Suppressor macrophage (primary cell): Measurements from ENCODE around the gene DIS3L2.

ENCODE experiments used
- DNase-seq, 4 experiments: peaks; one replicate each; pipeline ENCODE4 v3.0.0-alpha.2; 2020 to 2022

DIS3L2 gene

GRCh38 chr2:232234922-232235615 lies 273.6 kb downstream of the DIS3L2 start:
- DNase-seq = no peak

DNA sequence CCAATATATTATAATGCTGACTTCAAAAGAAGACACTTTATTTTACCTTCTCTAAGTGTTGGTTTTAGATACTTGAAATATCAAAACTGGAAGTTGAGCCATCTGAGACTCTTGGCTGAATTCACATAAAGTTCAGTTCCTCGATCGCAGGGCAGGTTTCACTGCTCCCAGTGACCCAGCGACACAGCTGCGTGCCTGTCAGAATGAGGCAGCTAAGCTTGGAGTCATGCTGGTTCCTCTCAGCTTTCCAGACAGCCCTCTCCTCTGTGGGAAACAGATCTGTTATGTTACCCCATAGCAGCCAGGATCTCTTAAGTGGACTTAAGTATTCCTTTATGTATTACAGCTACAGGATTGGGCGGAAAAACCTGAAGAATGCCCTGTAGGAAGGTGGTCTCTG lies 274.2 kb downstream of the DIS3L2 start:
- no peak for DNase-seq

DNA sequence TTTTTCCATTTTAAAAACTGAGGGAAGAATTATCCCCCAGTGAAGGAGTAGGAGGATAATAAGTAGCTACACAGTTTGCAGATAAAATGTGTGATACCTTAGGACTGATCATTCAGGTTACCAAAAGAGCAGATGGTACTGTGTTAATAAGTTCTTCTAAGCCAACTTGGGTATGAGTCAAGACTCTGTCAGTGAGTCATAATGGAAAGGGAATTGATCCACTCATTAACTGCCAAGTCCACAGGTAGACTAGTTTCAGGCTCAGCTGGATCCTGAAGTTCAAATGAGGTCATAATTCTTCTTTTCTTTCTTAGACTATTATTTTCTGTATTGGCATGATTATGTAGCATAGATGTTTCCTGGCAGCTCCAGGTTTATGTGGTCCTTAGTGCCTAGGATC lies 274.7 kb downstream of the DIS3L2 start:
- no peak for DNase-seq

DNA sequence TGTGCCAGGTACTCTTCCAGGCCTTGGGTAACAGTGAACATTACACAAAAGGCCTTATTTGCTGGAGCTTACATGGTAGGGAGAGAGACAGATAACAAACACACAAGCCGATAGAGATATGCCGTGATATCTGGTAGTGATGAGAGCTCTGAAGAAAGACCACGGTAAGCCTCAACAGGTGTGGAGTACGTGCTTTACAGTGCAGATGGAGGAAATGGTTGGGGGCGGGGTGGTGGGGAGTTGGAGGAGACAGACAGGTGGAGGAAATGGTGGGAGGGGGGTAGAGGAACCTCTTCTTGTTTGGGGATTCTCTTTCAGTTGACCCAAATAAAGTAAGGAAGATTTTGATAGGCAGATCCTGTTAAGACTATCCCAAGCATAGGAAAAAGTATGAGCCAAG lies 276.0 kb downstream of the DIS3L2 start:
- DNase-seq = no peak

DNA sequence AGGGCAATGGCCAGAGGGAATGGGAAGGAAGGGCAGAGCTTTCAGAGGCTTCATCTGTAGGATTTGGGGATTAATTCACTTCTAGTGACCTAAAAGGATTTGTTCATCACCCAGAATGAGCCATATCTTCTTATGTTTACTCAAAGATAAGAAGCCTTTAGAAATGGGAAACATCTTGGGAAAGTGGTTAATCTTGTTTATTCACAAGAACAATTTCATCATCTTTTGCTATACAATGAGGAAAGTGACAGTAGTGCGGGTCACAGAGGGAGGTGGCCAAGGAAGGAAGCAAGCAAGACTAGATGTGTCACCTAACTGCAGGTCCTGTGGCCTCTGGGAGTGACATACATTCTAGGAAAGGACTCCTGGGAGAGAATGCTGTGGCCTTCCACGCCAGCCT lies 276.6 kb downstream of the DIS3L2 start:
- peak in 1 of 4 experiments; percentile 1 for DNase-seq

- no peak for DNase-seq
Observed at GRCh38 chr2:232238596-232238995, 277.1 kb downstream of the DIS3L2 start.

- DNase-seq = no peak
Observed at GRCh38 chr2:232239951-232240681, 278.6 kb downstream of the DIS3L2 start.

DNA sequence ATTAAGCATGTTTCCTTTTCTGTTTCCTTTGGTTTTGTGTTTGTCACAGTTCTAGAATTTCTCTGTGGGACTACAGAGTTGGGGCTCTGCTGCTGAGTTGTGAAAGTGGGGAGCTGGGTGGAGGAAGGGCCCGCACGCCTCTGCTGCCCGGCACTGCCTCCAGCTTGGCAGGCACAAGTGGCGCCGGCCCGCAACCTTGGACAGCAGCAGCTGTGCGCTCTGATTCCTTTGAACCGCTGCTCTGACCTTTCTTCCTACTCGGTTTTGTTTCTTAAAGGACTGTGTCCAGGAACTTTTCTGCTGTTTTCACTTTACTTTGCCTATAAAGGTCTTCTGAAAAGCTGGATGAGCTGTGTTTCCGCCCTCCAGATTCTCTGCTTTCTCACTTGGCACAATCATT lies 279.4 kb downstream of the DIS3L2 start:
- no peak for DNase-seq

GRCh38 chr2:232242316-232242715 lies 280.8 kb downstream of the DIS3L2 start:
- DNase-seq = no peak

DNA sequence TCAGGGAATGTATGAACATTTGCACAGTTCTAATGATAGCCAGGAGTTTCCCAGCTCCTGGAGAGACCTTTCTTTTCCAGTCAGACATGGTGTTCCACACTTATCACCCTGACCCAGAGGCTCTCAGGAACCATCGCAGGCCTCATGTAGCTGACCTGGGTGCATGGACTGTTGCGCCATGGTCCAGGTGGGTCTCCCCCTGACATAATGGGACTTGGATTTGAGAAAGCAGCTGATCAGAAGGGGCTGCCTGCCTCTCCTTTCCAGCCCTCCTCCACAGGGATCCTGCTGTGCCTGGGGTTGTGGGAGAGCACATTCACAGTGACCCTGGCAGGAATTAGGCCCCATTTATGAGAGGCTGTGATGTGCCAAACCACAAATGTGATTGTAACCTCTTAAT lies 283.6 kb downstream of the DIS3L2 start:
- no peak for DNase-seq

DNA sequence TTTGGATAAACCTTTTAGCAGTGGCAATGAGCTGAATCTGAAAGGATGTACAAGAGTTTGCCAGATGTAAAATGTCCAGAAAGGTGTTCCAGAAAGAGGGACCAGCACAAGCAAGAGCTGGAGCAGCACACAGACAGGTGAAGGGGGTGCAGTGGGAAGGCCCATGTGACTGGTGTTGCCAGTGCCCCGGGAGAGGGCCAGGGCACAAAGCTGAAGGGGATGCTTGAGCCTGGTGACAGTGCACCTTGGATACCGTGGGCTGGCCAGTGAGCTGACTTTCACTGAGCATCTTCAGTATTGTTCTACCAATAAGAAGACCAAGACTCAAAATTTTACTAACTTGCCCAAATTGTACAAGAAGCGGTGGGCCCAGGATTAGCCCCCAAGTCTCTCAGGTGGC lies 284.7 kb downstream of the DIS3L2 start:
- DNase-seq = no peak

DNA sequence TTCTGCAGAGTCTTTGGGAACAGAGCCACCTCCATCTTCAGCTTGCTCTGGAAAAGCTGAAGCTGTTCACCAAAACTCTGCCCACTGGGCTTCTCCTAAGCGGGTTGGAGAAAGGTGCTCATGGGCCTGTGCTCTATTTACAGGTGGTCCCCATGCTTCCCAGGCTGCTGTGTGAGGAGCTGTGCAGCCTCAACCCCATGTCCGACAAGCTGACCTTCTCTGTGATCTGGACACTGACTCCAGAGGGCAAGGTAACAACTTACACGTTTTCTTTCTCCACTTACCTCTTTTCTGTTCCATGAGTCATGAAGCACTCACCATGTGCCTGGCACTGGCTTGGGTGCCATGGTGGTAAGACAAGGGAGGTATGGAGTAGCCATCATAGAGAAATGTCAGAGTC lies 287.6 kb downstream of the DIS3L2 start:
- no peak for DNase-seq

GRCh38 chr2:232250246-232251175 lies 289.0 kb downstream of the DIS3L2 start:
- no peak for DNase-seq

- DNase-seq = no peak
Observed at GRCh38 chr2:232255033-232255432, 293.5 kb downstream of the DIS3L2 start.

- no peak for DNase-seq
Observed at GRCh38 chr2:232260075-232260474, 298.6 kb downstream of the DIS3L2 start.

- no peak for DNase-seq
Observed at GRCh38 chr2:232261776-232262175, 300.3 kb downstream of the DIS3L2 start.

- no peak for DNase-seq
Observed at GRCh38 chr2:232263295-232263694, 301.8 kb downstream of the DIS3L2 start.

GRCh38 chr2:232264081-232264480 lies 302.6 kb downstream of the DIS3L2 start:
- DNase-seq = no peak

DNA sequence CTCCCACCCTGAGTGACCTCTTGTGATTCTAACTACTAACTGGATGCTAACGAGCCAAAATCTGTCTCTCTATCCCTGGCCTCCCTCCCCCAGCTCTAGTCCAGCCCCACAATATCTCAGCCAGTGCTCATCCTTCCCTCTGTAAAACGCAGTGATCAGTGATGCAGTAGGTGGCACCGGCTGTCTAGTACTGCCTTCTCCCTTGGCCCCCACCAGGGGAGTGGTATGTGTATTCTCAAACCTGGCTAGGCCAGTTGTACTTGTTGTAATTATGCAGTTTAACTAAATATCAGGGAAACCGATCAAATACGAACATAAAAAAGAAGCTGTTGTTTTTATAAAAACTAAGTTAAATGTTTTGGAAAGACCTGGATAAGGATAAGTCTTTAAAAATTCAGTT lies 303.8 kb downstream of the DIS3L2 start:
- DNase-seq = no peak

- no peak for DNase-seq
Observed at GRCh38 chr2:232268636-232269165, 307.2 kb downstream of the DIS3L2 start.

GRCh38 chr2:232269867-232270266 lies 308.4 kb downstream of the DIS3L2 start:
- no peak for DNase-seq

- no peak for DNase-seq
Observed at GRCh38 chr2:232273903-232274643, 312.6 kb downstream of the DIS3L2 start.
